Fibroblast of skin of right quadriceps (primary cell): ENCODE data around the gene ACY1.

Experiments used
- DNase-seq: peaks from one replicate; pipeline ENCODE4 v3.0.0-alpha.2; 2013

The ACY1 gene

DNA sequence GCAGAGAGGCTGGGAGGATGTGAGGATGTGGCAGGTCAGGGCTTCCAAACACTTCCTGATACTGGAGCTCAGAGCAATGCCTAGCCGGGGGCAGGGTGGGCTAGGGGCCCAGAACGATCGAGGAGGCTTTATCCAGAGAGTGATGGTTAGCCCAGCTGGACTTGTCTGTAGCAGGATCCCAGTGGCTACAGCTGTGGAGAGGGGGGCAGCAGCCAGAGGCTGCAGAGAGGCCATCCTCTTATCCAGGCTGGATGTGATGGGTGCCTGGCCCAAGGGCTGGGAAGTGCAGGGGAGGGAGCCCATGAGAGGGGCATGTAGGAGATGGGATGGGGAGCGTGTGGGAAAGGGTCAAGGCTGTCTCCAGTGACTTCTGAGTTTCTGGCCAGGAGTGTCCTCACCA is 36.5 kb upstream of the ACY1 start:
- DNase-seq = no peak

DNA sequence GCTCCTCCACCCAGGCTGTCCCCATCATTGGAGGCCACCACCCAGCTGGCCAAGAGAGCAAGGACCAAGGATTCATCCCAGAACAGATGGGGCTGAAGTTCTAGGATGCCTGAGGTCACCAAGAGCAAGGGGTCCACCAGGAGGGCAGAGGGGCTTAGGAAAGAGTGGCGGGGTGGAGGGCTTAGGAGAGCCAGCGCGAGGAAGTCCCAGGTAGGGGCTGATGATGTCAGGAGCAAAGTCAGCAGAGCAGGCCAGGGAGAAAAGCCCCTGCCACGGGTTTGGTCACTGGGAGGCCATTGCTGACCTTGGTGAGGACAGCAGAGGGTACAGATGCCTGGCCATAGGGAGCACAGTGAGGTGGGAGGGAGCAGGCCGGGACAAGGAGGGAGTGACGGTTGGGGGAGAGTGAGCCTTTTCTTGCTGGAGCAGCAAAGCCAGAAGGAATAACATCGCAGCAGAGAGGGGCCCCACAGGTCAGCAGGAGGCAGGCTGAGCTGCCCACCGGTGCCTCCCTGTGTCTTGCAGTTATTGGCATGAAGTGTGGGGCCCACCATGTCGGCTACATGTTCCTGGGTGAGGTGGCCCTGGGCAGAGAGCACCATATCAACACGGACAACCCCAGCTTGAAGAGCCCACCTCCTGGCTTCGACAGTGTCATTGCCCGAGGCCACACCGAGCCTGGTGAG is 36.0 kb upstream of the ACY1 start:
- DNase-seq = no peak

DNA sequence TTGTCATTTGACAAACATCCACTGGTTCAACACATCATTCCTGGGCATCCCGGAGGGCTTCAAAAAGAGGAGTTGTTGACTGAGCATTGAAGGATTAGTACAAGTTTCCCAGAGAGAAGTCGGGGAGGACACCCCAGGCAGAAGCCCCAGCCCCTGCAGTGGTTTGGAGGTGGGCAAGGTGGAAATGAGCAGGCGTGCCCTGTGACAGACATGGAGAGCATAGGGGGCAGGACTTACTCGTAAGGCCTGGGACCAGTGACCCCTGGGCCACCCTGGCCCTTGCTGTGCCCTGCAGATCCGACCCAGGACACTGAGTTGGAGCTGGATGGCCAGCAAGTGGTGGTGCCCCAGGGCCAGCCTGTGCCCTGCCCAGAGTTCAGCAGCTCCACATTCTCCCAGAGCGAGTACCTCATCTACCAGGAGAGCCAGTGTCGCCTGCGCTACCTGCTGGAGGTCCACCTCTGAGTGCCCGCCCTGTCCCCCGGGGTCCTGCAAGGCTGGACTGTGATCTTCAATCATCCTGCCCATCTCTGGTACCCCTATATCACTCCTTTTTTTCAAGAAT is 35.2 kb upstream of the ACY1 start:
- DNase-seq = no peak

DNA sequence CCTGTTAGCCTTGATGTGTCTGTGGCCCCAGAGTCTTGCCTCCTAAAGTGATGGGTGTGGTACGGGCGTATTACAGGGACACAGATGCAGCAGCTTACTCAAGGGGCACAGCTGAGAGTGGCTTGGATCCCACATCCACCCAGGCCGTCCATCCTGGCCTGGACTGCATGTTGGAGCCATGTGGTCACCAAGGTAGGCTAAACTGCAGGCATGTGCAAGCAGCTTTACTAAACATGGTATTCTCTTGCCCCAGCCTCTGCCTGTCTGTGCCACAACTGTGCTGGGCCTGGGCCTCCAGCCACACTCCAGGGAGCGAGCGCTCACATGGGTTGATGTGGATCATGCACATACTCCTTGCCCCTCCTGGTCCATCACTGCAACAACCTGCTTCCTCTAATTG is 34.2 kb upstream of the ACY1 start:
- DNase-seq = no peak

GRCh38 chr3:51950899-51951298 is 32.4 kb upstream of the ACY1 start:
- DNase-seq = no peak

- DNase-seq = peak; percentile 68
Measured at GRCh38 chr3:51953445-51953844, 29.9 kb upstream of the ACY1 start.

- no peak for DNase-seq
Measured at GRCh38 chr3:51954105-51954504, 29.2 kb upstream of the ACY1 start.

GRCh38 chr3:51954713-51955112 is 28.6 kb upstream of the ACY1 start:
- DNase-seq = no peak

DNA sequence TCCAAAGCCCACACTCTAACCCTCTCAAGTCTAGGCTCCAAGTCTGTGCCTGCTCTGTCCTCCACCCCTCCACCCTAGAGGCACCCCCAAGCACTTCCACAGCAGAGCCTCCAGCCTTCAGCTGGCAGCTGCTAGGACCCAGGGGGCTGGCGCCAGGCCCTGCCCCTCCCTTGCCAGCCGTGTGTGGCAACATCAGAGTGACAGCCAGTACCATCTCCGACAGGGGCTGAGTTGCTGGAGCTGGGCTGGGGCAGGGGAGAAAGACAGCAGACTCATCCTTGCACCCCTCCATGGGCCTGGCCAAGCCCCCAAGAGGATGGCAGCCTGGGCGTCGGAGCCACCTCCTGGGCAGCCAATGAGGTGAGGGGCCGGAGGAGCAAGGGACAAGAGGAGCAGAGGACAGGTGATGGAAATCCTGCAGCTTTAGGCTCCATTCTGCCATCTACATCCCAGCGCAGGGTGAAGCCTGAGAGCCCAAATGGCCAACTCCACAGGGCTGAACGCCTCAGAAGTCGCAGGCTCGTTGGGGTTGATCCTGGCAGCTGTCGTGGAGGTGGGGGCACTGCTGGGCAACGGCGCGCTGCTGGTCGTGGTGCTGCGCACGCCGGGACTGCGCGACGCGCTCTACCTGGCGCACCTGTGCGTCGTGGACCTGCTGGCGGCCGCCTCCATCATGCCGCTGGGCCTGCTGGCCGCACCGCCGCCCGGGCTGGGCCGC is 28.0 kb upstream of the ACY1 start, which contains the start of gene GPR62:
GPR62 (plus strand) TSS at position 207 of the 718 bp plus-strand sequence; CDS start at position 479, 272 bp downstream.
- DNase-seq = no peak

DNA sequence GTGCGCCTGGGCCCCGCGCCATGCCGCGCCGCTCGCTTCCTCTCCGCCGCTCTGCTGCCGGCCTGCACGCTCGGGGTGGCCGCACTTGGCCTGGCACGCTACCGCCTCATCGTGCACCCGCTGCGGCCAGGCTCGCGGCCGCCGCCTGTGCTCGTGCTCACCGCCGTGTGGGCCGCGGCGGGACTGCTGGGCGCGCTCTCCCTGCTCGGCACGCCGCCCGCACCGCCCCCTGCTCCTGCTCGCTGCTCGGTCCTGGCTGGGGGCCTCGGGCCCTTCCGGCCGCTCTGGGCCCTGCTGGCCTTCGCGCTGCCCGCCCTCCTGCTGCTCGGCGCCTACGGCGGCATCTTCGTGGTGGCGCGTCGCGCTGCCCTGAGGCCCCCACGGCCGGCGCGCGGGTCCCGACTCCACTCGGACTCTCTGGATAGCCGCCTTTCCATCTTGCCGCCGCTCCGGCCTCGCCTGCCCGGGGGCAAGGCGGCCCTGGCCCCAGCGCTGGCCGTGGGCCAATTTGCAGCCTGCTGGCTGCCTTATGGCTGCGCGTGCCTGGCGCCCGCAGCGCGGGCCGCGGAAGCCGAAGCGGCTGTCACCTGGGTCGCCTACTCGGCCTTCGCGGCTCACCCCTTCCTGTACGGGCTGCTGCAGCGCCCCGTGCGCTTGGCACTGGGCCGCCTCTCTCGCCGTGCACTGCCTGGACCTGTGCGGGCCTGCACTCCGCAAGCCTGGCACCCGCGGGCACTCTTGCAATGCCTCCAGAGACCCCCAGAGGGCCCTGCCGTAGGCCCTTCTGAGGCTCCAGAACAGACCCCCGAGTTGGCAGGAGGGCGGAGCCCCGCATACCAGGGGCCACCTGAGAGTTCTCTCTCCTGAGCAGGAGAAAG is 27.2 kb upstream of the ACY1 start:
- peak; percentile 39 for DNase-seq

DNA sequence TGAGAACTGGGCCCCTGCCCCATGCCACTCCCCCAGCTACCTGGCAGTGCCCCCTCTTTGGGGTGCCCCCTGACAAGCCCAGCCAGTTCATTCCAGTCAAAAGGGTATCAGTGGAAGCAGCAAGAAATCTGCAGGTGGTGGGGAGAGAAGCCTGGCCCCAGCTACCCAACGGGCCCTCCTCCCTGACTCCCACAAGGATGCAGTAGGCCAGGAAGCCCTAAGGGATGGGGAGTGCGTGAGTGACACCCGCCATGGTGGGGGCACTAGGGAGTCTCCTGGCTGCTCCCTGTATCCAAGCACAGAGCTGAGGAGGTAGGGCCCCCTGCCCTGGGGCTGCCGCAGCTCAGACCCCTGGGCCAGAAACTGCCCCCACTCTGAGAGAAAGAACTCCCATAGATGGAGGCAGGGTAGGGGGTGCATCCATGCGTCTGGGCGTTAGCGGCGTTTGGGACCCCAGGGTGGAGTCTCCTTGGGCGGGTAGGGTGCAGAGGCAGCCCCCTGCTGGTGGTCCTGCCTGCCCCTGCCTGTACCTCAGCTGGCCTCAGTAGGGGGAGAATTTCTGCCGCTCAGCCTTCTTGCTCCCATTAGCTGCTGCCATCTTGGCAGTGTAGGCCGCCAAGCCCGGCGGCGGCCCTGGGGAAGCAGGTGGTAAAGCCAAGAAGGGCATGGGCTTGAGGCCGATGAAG is 25.7 kb upstream of the ACY1 start:
- no peak for DNase-seq

- no peak for DNase-seq
Measured at GRCh38 chr3:51958603-51959521, 24.5 kb upstream of the ACY1 start.

DNA sequence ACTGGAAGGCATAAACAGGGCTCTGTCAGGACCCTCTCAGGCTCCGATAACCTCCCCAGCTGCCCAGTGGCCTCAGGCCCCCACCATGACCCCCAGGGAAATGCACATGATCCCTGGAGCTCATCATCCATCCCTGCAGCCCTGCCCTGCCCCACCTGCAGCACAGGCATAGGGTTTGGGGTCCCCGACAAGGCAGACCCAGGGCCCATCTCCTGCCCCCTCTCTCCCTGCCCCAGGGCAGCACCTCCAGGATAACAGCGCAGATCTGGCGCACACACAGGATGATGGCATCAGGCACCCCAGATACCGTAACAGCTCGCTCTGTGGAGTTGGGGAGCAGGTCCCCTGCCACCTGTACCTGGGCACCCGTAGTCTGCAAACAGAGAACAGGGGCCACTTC is 23.7 kb upstream of the ACY1 start:
- no peak for DNase-seq

DNA sequence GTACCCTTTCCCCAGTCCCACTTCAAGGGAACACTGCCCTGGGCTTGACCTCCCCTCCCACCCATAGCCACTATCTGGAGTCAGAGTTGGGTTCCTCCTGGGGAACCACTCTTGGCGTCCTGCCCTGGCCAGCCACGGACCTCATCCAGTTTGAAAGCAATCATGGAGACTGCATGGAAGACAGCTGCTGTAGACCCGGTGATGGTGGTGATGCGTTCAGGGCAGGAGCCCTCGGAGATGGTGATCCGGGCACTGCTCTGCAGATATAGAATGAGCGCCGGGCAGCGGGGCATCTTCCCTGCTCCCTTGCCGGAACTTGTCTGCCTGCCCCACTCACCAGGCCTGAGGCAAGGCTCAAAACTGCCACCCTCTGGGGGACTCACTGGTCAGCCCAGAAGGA is 22.9 kb upstream of the ACY1 start:
- DNase-seq = no peak

DNA sequence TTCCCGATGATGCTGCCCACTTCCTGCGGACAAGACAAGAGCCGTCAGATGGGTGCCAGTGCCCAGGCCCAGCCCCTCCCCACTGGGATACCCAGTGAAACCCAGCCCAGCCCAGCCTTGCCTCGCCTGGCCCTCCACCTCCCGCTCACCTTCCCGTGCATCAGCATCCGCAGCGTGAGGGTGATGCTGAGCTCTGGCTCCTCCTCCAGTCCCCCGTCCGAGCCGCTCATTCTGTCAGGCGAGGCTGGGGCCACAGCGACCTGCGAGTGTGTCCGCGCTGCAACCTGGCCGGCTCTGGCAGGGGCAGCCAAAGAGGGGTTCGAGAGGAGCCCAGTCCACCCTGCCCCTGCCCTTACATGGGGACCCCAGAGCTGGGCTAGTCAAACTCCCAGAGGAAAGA is 22.3 kb upstream of the ACY1 start:
- DNase-seq = no peak

DNA sequence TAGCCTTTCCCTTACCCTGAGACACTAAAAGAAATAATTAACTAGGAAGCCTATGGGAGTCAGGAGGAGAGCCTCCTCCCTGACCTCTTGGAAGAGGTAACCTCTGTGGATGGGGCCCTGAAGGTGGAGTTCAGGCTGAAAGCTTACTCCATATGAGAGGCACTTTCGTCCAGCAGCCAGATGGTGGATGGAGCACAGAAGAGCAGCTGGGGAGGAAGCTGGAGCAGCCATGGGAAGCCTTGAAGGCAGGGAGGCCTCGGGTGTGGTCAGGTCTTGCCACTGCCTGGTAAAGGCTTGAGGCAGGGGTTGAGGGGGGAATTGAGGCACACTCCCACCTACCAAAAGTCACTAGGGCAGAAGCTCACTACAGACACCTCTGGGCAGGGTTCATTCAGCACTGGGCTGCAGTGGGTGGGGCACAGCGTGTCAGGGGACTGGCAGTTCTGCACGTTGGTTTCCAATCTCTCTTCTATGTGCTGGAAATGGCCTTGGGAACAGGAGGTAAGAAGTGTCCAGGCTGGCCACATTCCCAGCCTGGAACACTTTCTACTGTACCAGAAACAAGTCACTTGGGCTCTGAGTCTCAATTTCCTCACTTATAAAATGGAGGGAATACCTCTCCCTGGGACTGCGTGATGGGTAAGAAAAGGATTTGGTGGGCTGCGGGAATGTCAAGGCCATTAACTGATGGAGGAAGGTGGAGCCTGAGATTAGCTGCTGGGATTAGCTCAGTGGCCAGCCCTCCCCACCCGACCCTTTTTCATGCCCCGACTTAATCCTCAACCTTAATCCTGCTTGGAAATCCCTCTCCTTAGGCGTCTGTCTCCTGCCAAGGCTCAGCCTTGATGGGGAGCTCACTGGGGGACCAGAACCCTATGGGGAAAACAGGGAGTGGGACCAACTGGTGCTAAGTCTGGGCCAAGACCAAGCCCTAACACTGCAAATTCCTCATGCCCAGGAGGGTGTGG is 21.4 kb upstream of the ACY1 start:
- DNase-seq = no peak

DNA sequence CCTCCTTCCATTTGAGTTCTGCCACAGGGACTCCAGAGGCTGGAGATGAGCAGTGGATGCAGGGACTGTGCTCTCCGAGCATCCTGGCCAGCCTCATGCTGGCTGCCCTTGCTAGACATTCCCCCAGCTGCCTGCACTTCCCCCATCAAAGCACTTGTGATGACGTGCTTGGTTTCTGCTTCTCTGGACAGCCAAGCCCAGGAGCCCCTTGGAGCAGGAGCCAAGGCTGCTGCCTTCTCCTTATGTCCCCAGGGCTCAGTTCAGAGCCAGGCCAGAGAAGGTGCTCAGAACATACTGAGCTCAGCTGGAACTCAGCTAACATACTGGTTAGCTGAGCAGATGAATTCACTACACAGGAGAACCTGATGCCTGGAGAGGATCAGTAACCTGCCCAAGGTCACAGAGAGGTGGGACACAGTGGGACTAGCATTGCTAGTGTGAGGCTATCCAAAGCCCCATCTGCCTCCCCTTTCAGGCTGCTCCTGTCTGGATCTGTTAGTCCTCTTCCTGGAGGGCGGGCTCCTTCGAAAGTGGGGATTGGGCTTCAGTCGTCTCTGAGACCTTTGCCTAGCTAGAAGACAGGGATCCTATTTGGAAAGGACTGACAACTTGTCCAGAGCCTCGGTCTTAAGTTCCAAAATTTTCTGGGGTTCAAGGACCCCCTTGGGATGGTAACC is 20.3 kb upstream of the ACY1 start:
- DNase-seq = no peak

DNA sequence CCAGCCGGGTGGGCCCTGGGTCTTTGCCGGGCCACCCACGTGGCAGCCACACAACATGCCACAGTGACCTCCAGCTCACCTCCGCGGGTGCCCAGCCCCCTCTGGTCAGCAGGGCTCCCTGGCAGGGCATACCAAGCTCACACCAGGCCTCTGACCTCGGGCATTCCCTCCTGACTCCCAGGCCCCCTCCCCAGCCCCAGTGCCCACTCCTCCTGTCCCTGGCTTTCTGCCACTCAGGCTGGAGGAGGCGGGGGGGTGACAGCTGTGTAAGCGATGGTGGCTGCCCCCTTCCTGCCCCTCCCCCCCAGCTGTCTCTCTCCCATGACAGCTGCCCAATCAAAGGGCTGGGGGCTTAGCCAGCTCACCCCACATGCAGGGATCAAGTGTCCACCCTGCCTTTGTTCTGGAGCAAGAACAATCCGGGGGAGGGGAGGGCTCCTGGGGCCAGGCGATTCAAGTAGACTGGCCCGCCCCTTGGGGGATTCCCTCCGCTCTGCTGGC is 19.3 kb upstream of the ACY1 start:
- no peak for DNase-seq

DNA sequence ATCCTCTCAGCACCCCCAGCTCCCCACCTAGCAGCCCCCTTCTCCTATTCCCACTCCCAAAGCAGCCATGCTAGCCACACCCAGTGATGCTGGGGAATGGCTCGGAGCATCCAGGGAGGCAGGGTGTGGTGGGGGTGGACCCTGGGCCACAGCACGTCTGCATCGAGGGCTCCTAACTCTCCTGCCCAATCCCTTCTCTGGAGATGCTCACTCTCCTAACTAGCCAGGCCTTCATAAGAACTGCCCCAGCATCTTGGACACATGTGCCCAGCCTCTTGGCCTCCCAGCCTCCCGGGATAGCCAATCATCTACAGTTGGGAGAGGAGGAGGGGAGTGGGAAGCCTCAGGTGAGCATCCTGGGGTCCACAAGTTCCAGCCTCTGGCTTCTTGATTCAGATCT is 18.8 kb upstream of the ACY1 start:
- DNase-seq = no peak

DNA sequence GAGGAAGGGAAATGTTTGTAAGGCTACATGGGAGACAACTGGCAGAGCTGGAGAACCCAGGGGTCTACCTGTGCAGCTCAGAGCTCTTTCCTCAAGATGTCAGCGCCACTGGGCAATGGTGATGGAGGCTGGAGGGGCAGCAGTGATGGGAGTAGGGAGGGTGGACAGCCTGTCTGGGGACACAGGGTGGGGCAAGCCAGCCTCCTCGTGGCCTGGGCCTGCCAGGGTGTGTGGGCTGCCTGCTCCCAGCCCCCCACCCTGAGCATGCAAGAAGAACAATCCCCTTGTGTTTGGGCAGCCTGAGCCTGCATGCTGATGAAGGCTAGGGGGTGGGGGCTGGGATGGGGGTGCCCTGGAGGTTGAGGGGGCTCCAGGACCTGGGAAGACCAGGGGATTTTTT is 17.3 kb upstream of the ACY1 start:
- DNase-seq = no peak
